ENCODE data around the gene RSPH1.

The RSPH1 gene

DNA sequence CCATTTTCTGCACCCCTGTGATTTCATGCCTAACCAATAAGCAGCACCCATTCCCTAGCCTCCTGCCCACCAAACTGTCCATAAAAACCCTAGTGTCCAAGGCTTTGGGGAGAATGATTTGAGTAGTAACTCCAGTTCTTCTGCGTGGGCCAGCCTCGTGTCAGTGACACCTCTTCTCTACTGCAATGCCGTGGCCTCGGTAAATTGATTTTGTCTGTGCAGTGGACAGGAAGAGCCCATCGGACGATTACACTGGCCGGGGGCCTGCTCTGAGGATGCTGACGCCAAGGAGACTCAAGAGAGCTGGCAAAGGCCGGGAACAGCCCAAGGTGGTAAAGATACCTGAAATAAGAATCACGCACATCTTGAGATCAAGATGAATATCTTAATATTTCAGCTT is 29.3 kb downstream of the RSPH1 start:
- Histone ChIP-seq H3K4me3 (no peak overlapping the region), H3K27ac (no peak overlapping the region)
- TF ChIP-seq, protein P1, sequence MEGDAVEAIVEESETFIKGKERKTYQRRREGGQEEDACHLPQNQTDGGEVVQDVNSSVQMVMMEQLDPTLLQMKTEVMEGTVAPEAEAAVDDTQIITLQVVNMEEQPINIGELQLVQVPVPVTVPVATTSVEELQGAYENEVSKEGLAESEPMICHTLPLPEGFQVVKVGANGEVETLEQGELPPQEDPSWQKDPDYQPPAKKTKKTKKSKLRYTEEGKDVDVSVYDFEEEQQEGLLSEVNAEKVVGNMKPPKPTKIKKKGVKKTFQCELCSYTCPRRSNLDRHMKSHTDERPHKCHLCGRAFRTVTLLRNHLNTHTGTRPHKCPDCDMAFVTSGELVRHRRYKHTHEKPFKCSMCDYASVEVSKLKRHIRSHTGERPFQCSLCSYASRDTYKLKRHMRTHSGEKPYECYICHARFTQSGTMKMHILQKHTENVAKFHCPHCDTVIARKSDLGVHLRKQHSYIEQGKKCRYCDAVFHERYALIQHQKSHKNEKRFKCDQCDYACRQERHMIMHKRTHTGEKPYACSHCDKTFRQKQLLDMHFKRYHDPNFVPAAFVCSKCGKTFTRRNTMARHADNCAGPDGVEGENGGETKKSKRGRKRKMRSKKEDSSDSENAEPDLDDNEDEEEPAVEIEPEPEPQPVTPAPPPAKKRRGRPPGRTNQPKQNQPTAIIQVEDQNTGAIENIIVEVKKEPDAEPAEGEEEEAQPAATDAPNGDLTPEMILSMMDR (IDR thresholded peaks at IDR 0.05): no peak
- no peak for DNase-seq (ENCODE audit: low spot score)

DNA sequence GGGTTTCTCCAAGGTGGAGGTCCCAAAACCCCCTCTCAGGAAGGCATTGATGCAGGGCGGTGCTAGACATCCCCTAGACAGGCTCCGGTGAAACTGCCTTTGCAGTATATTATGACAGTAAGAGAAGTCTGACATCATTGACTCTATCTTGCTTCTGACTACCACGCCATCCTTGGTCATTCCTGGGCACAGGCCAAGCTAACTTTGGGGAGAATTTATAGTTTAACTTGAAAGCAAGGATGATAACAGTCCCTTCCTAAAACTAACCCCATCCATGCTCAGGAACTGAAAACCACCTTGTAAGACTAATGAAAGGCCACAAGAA is 30.3 kb downstream of the RSPH1 start:
- no peak overlapping the region for H3K4me3 ChIP-seq
- no peak for DNase-seq (ENCODE audit: low spot score)
- no peak overlapping the region for H3K27ac ChIP-seq
- TF ChIP-seq, protein P1 (IDR thresholded peaks at IDR 0.05): no peak

DNA sequence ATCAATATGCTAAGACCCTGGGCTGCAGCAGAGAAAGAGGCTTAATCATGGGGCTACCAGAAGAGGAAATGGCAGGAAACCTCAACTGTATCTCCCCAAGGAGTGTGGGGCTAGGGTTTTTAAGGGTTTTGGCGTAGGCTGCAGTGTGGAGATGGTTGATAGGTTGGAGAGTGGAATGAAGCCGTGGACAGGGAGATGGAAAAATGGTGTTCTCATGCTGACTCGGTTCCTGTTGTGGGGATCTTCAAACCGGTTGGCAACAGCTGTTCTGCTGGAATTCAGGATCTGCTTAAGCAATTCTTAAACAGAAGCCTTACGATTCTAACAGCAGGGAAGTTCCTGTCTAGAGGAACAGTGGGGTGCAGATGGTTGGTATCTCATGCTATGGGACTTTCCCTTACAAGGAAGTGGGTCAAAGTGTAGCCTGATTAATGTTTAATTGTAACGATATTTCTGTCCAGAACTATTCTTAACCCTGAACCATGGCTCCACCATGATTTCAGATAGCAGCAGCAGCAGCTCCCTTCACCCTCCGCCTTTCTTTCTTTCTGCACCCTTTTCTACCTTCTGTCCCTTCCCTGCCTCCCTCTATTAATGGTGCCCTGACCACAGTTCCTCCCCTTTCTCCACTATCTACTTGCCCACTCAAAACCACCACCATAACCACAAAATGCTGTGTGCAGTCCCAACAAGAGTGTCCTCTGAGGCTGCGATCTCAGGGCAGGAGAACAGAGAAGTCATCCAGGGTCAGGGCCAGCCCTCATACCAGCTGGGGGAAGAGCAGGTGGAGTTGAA is 30.8 kb downstream of the RSPH1 start:
- Histone ChIP-seq H3K27ac (no peak overlapping the region), H3K4me3 (no peak overlapping the region)
- DNase-seq (ENCODE audit: low spot score): no peak
- TF ChIP-seq, protein P1 (IDR thresholded peaks at IDR 0.05): no peak

DNA sequence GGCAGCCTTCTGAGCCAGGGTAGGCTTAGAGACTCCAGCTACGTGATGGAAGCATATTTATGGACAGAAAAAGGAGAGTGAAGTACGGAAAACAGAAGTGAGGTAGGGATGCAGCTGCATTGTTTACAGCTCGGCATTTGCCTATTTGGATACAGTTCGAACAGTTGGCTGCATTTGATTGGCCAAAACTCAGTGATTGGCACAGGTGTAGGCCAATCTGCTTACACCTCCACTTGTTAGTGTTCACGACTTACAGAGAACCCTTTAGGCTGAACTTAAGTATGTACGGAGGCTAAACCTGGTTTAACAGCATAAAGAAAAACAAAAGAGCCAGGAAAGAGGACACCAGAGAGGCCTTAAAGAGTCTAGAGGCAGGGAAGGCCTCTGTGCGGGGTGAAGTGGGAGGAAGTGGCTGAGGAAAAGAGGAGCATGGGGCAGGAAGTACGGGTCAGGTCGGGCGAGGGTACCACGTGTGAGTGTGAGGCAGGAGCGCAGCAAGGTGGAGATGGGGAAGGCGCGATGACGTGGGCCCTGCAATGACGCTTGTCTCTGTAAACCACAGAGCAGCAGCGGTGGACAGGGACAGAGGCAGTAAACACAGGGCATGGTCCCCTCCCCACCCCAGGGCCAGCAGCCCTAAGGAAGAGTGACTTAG is 32.0 kb downstream of the RSPH1 start:
- H3K4me3 ChIP-seq: no peak overlapping the region
- no peak overlapping the region for H3K27ac ChIP-seq
- no peak for DNase-seq (ENCODE audit: low spot score)
- TF ChIP-seq, protein P1 (IDR thresholded peaks at IDR 0.05): no peak

DNA sequence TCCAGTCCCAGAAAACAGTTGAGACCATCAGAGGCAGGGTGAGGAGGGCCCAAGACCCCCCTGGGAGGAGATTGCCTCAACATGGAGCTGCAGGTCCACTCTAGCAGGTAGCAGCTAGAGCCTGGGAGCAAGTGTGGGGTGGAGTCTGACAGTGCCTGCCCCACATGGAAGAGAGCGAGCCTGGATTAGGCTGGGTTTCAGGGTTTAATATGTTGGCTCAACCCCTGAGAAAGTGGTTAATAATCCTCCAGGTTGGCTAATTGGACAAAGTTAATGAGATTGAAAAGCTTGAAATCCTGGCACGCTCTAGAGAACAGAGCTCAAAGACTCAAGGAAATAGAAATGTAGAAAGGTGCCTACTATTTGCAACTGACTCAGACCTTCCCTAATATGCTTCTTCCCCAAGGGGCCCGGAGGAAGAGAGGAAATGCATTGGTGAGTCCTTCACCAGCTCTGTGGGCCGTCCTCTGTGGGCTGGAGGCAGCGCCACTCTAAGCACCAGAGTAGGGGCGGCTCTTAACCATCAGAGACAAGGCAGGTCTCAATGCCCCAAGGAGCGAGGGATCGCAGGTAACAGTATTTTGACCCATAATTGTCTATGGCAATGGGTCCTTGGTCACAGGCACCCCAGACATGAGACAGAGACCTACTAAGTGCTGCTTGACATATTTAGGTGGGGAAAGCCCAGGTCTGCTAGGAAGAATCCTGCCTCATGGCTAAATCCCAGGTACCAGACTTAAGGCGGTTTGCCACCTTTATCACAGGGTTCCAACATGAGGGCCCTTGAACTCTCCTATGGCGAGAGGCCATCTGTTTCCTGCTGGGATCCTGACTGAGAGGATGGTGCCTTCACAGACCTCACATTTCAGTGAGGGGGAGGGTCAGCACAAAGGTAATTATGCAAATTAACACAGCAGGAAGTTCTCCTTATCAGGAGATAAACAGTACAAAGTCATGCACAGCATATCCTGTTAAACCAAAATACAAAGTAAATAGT is 33.8 kb downstream of the RSPH1 start:
- no peak for DNase-seq (ENCODE audit: low spot score)
- no peak overlapping the region for H3K4me3 ChIP-seq
- no peak overlapping the region for H3K27ac ChIP-seq
- TF ChIP-seq, protein P1 (IDR thresholded peaks at IDR 0.05): no peak

DNA sequence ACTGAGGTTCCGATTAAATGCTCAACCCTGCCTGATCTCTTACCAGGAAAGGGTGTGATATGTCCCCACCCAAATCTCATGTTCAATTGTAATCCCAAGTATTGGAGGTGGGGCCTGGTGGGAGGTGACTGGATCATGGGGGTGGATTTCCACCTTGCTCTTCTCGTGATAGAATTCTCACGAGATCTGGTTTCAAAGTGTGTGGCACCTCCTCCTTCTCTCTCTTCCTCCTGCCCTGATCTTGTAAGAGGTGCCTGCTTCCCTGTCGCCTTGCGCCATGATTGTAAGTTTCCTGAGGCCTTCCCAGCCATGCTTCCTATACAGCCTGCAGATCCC is 34.9 kb downstream of the RSPH1 start:
- no peak overlapping the region for H3K27ac ChIP-seq
- TF ChIP-seq, protein P1 (IDR thresholded peaks at IDR 0.05): no peak
- H3K4me3 ChIP-seq: no peak overlapping the region
- DNase-seq (ENCODE audit: low spot score): no peak
